ENCODE results near the gene PPFIA2.

The PPFIA2 gene

DNA sequence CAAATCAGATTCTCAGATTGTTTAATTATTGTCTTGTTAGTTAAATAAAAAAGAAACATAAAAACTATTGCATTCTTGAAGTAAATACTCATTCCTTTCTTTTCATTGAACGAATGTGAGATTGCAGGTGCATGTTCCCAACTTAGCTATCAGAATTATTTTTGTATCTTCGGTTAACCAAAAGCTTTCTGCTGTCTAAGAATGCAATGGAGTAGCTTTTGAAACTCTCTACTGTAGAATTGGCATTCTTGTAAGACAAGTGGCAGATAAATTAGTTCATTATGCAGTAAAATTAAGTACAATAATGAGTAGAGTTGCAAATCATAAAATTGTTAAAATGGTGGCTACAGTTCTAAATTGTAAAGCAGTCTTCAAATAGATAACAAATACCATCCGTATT lies 383.2 kb downstream of the PPFIA2 start:
- no peak overlapping the region for H3K4me3 ChIP-seq (ENCODE audit: low read length in 2 of 2)
- H2BK15ac ChIP-seq (ENCODE audit: low read length): no peak overlapping the region
- no peak overlapping the region for H3K14ac ChIP-seq (ENCODE audit: low read length)
- no peak overlapping the region for H3K23ac ChIP-seq (ENCODE audit: low read depth, low read length, poor library complexity)
- H3K27me3 ChIP-seq (ENCODE audit: control insufficient read depth in 3 of 3, insufficient read depth in 3 of 3, low read depth in 1 of 3, low read length in 3 of 3): no peaks in the 10 kb centered on the region
- no peak overlapping the region for H4K8ac ChIP-seq (ENCODE audit: low read depth, low read length)
- no peak overlapping the region for H2BK120ac ChIP-seq (ENCODE audit: low read depth, low read length)
- no peak overlapping the region for H2BK12ac ChIP-seq (ENCODE audit: low read length)
- H3K9me3 ChIP-seq (replicated peaks in 1 of 2; ENCODE audit: control insufficient read depth in 2 of 2, insufficient read depth in 1 of 2, low read depth in 1 of 2, low read length in 2 of 2): no peaks in the 10 kb centered on the region
- H3K27ac ChIP-seq (replicated peaks; ENCODE audit: low read length): no peak overlapping the region
- no peak for DNase-seq (ENCODE audit: low spot score)
- H3K4me1 ChIP-seq (ENCODE audit: control insufficient read depth in 2 of 2, insufficient read depth in 1 of 2, low read depth in 1 of 2, low read length in 2 of 2): no peaks in the 10 kb centered on the region
- H2AFZ ChIP-seq (ENCODE audit: low read length): no peak overlapping the region
- H3K4me2 ChIP-seq (ENCODE audit: insufficient read depth, low read length, poor library complexity, severe bottlenecking): no peak overlapping the region
- no peak overlapping the region for H3K4ac ChIP-seq (ENCODE audit: low read length)
- H2BK5ac ChIP-seq (ENCODE audit: low read length): no peak overlapping the region
- H3K79me1 ChIP-seq (ENCODE audit: low read depth, low read length): no peaks in the 10 kb centered on the region
- H3K9ac ChIP-seq (ENCODE audit: low read depth, low read length, poor library complexity): no peak overlapping the region
- H4K91ac ChIP-seq (ENCODE audit: low read depth, low read length, poor library complexity): no peak overlapping the region
- H3K18ac ChIP-seq (ENCODE audit: low read length): no peak overlapping the region
- no CpG with 5 or more reads among the region's 3 CpGs for WGBS, 2 donors (ENCODE audit: extremely low coverage in 2 of 2, insufficient read length in 2 of 2, insufficient replicate concordance in 1 of 2)
- no peak overlapping the region for H2AK5ac ChIP-seq (ENCODE audit: low read depth, low read length)
- no peaks in the 10 kb centered on the region for H3K36me3 ChIP-seq (replicated peaks in 1 of 2; ENCODE audit: control insufficient read depth in 2 of 2, insufficient read depth in 2 of 2, low read length in 2 of 2)

DNA sequence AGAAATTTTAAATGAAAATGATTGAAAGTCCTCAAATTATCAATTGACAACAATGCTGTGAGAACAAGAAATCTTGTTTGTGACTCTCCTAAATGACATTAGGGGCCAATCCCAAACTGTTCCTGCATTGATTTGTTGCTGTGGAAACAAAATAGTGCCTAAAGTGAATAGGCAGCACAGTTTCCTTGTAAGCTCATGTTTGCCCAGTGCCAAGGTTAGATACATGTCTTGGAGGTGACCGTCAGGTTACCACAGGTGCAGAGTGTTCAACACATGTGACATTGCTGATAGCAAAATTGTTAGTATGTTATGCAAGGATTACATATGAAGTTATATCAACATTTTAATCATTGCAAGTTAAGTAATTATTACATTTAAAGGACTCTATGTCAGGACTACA lies 388.7 kb downstream of the PPFIA2 start:
- Histone ChIP-seq H4K91ac (ENCODE audit: low read depth, low read length, poor library complexity) (no peak overlapping the region), H3K4me2 (ENCODE audit: insufficient read depth, low read length, poor library complexity, severe bottlenecking) (no peak overlapping the region), H2BK5ac (ENCODE audit: low read length) (no peak overlapping the region), H2BK12ac (ENCODE audit: low read length) (no peak overlapping the region), H2BK120ac (ENCODE audit: low read depth, low read length) (no peak overlapping the region), H4K8ac (ENCODE audit: low read depth, low read length) (no peak overlapping the region), H2AK5ac (ENCODE audit: low read depth, low read length) (no peak overlapping the region), H3K27me3 (ENCODE audit: control insufficient read depth in 3 of 3, insufficient read depth in 3 of 3, low read depth in 1 of 3, low read length in 3 of 3) (no peaks in the 10 kb centered on the region), H3K4me1 (ENCODE audit: control insufficient read depth in 2 of 2, insufficient read depth in 1 of 2, low read depth in 1 of 2, low read length in 2 of 2) (no peaks in the 10 kb centered on the region), H2BK15ac (ENCODE audit: low read length) (no peak overlapping the region), H3K14ac (ENCODE audit: low read length) (no peak overlapping the region), H2AFZ (ENCODE audit: low read length) (no peak overlapping the region), H3K4ac (ENCODE audit: low read length) (no peak overlapping the region), H3K9me3 (replicated peaks in 1 of 2; ENCODE audit: control insufficient read depth in 2 of 2, insufficient read depth in 1 of 2, low read depth in 1 of 2, low read length in 2 of 2) (no peaks in the 10 kb centered on the region), H3K27ac (replicated peaks; ENCODE audit: low read length) (no peak overlapping the region), H3K4me3 (ENCODE audit: low read length in 2 of 2) (no peak overlapping the region), H3K36me3 (replicated peaks in 1 of 2; ENCODE audit: control insufficient read depth in 2 of 2, insufficient read depth in 2 of 2, low read length in 2 of 2) (no peaks in the 10 kb centered on the region), H3K9ac (ENCODE audit: low read depth, low read length, poor library complexity) (no peak overlapping the region), H3K79me1 (ENCODE audit: low read depth, low read length) (no peaks in the 10 kb centered on the region), H3K18ac (ENCODE audit: low read length) (no peak overlapping the region), H3K23ac (ENCODE audit: low read depth, low read length, poor library complexity) (no peak overlapping the region)
- no CpG with 5 or more reads among the region's 1 CpG for WGBS, 2 donors (ENCODE audit: extremely low coverage in 2 of 2, insufficient read length in 2 of 2, insufficient replicate concordance in 1 of 2)
- DNase-seq (ENCODE audit: low spot score): no peak

DNA sequence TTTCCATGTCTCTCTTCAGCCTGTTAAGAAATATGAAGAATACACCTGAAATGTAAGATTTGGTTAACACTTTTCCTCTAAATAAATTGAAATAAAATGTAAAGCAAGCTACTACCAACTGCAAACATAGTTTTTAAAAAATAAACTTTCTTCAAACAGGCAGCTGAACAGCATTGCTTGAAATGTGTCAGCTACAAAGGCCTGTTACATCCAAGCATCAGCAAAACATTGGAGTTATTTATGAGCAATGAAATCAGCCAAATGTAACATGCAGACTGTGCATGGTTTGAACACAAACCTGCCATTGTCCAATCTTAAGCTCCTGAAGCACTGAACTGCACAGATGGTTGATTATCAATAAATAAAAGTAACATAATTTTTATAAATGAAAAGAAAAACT lies 390.0 kb downstream of the PPFIA2 start:
- no peak overlapping the region for H4K91ac ChIP-seq (ENCODE audit: low read depth, low read length, poor library complexity)
- H4K8ac ChIP-seq (ENCODE audit: low read depth, low read length): no peak overlapping the region
- no peak overlapping the region for H2AK5ac ChIP-seq (ENCODE audit: low read depth, low read length)
- H2AFZ ChIP-seq (ENCODE audit: low read length): no peak overlapping the region
- H3K4ac ChIP-seq (ENCODE audit: low read length): no peak overlapping the region
- no peaks in the 10 kb centered on the region for H3K4me1 ChIP-seq (ENCODE audit: control insufficient read depth in 2 of 2, insufficient read depth in 1 of 2, low read depth in 1 of 2, low read length in 2 of 2)
- H2BK5ac ChIP-seq (ENCODE audit: low read length): no peak overlapping the region
- no peak overlapping the region for H3K9ac ChIP-seq (ENCODE audit: low read depth, low read length, poor library complexity)
- H3K14ac ChIP-seq (ENCODE audit: low read length): no peak overlapping the region
- H3K27ac ChIP-seq (replicated peaks; ENCODE audit: low read length): no peak overlapping the region
- H3K4me3 ChIP-seq (ENCODE audit: low read length in 2 of 2): no peak overlapping the region
- no peak for DNase-seq (ENCODE audit: low spot score)
- no peak overlapping the region for H3K18ac ChIP-seq (ENCODE audit: low read length)
- no peak overlapping the region for H3K23ac ChIP-seq (ENCODE audit: low read depth, low read length, poor library complexity)
- no peak overlapping the region for H2BK15ac ChIP-seq (ENCODE audit: low read length)
- no peaks in the 10 kb centered on the region for H3K79me1 ChIP-seq (ENCODE audit: low read depth, low read length)
- no peaks in the 10 kb centered on the region for H3K27me3 ChIP-seq (ENCODE audit: control insufficient read depth in 3 of 3, insufficient read depth in 3 of 3, low read depth in 1 of 3, low read length in 3 of 3)
- H2BK12ac ChIP-seq (ENCODE audit: low read length): no peak overlapping the region
- H3K36me3 ChIP-seq (replicated peaks in 1 of 2; ENCODE audit: control insufficient read depth in 2 of 2, insufficient read depth in 2 of 2, low read length in 2 of 2): no peaks in the 10 kb centered on the region
- H2BK120ac ChIP-seq (ENCODE audit: low read depth, low read length): no peak overlapping the region
- H3K9me3 ChIP-seq (replicated peaks in 1 of 2; ENCODE audit: control insufficient read depth in 2 of 2, insufficient read depth in 1 of 2, low read depth in 1 of 2, low read length in 2 of 2): no peaks in the 10 kb centered on the region
- no peak overlapping the region for H3K4me2 ChIP-seq (ENCODE audit: insufficient read depth, low read length, poor library complexity, severe bottlenecking)

DNA sequence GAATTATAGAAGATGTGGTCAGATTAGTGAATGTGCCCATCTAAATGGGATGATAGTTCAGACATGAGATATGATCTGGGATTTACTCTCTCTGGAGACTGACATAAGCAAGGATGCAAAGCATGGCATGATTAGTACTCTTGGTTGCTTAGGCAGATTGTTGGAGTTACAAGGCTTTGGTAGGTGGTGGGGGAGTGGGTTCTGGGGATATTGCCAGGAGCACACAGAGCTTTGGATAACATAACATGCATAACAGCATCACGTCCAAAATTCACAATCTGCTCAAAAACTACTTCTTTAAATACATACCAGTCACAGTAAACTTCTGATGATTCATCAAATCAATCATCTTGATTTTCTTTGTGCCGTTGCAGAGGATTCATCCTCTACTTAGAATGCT lies 393.9 kb downstream of the PPFIA2 start:
- no peak overlapping the region for H2BK12ac ChIP-seq (ENCODE audit: low read length)
- no peak overlapping the region for H3K18ac ChIP-seq (ENCODE audit: low read length)

More for the DNA sequence above, 393.9 kb downstream of the PPFIA2 start:
- Histone ChIP-seq H3K14ac (ENCODE audit: low read length) (no peak overlapping the region), H3K9me3 (replicated peaks in 1 of 2; ENCODE audit: control insufficient read depth in 2 of 2, insufficient read depth in 1 of 2, low read depth in 1 of 2, low read length in 2 of 2) (no peaks in the 10 kb centered on the region), H4K8ac (ENCODE audit: low read depth, low read length) (no peak overlapping the region), H3K27me3 (ENCODE audit: control insufficient read depth in 3 of 3, insufficient read depth in 3 of 3, low read depth in 1 of 3, low read length in 3 of 3) (no peaks in the 10 kb centered on the region), H3K4ac (ENCODE audit: low read length) (no peak overlapping the region), H4K91ac (ENCODE audit: low read depth, low read length, poor library complexity) (no peak overlapping the region), H2BK120ac (ENCODE audit: low read depth, low read length) (no peak overlapping the region), H3K4me2 (ENCODE audit: insufficient read depth, low read length, poor library complexity, severe bottlenecking) (no peak overlapping the region), H3K79me1 (ENCODE audit: low read depth, low read length) (no peaks in the 10 kb centered on the region), H2BK15ac (ENCODE audit: low read length) (no peak overlapping the region), H3K27ac (replicated peaks; ENCODE audit: low read length) (no peak overlapping the region), H3K4me1 (ENCODE audit: control insufficient read depth in 2 of 2, insufficient read depth in 1 of 2, low read depth in 1 of 2, low read length in 2 of 2) (no peaks in the 10 kb centered on the region), H2AK5ac (ENCODE audit: low read depth, low read length) (no peak overlapping the region), H3K9ac (ENCODE audit: low read depth, low read length, poor library complexity) (no peak overlapping the region), H2BK5ac (ENCODE audit: low read length) (no peak overlapping the region), H3K23ac (ENCODE audit: low read depth, low read length, poor library complexity) (no peak overlapping the region), H3K36me3 (replicated peaks in 1 of 2; ENCODE audit: control insufficient read depth in 2 of 2, insufficient read depth in 2 of 2, low read length in 2 of 2) (no peaks in the 10 kb centered on the region), H3K4me3 (ENCODE audit: low read length in 2 of 2) (no peak overlapping the region), H2AFZ (ENCODE audit: low read length) (no peak overlapping the region)
- WGBS, 2 donors (ENCODE audit: extremely low coverage in 2 of 2, insufficient read length in 2 of 2, insufficient replicate concordance in 1 of 2): no CpG with 5 or more reads among the region's 2 CpGs
- DNase-seq (ENCODE audit: low spot score): no peak

Data from neuronal stem cell (in vitro differentiated cells).